ENCODE results near the gene CSNK1E.

CSNK1E gene

DNA sequence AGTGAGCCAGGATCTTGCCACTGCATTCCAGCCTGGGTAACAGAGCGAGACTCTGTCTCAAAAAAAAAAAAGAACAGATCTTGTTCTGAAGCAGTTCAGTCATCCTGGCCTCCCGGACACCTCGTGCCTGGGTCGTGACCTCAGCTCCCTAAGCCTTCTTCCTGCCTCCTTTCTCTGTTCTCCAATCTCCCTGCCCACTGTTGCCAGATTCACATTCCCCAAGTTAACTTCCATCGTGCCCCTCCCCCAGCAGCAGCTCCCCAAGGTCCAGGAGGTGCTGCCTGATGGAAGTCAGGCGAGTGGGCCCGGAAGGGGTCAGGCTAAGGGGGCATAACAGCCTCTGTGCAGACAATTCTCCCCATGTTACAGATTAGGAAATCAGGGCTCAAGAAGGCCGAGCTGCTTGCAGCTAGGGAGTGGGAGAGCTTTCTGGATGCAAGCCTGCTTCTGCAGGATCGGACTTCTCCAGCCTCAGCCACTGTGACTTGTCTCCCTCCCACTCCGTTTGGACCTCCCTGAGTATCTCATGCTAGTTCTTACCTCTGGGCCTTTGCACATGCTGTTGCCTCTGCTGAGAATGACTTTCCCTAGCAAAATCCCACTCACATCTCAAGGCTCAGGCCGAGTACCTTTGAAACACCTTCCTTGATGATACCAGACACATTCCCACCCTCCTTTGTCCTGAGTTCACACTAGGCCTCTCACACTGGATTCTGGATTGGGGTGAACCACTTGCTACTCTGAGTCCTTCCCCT lies 30.1 kb downstream of the CSNK1E start:
- Histone ChIP-seq H3K36me3 (ENCODE audit: control insufficient read depth, insufficient read depth, low read length) (peaks cover 3% of the 10 kb centered on the region), H3K4me3 (ENCODE audit: low read depth, low read length) (no peak overlapping the region), H3K9me3 (ENCODE audit: control insufficient read depth, insufficient read depth, low read length) (no peaks in the 10 kb centered on the region), H3K4me1 (ENCODE audit: control insufficient read depth, insufficient read depth, low read length) (no peaks in the 10 kb centered on the region), H3K9ac (ENCODE audit: low read depth, low read length) (peak overlapping the region; percentile 13), H3K27me3 (ENCODE audit: control insufficient read depth, insufficient read depth, low read length) (no peaks in the 10 kb centered on the region)

DNA sequence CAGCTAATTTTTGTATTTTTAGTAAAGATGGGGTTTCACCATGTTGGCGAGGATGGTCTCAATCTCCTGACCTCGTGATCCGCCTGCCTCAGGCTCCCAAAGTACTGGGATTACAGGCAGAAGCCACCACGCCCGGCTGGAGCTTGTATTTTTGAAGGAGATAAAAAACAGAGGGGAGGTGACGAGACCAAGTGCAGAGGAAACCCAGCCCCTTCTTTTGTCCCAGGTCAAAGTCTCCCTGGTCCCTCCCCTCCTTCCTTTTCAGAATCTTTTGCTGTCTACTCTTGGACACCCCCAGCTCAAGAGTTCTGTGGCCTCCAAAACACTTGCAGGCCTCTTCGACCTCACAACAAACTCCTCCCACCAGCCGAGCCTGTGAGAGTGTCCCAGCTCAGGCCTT lies 32.2 kb downstream of the CSNK1E start:
- no peaks in the 10 kb centered on the region for H3K4me1 ChIP-seq (ENCODE audit: control insufficient read depth, insufficient read depth, low read length)
- H3K4me3 ChIP-seq (ENCODE audit: low read depth, low read length), result no peak overlapping the region
- H3K27me3 ChIP-seq (ENCODE audit: control insufficient read depth, insufficient read depth, low read length), result no peaks in the 10 kb centered on the region
- H3K9me3 ChIP-seq (ENCODE audit: control insufficient read depth, insufficient read depth, low read length), result no peaks in the 10 kb centered on the region
- no peaks in the 10 kb centered on the region for H3K36me3 ChIP-seq (ENCODE audit: control insufficient read depth, insufficient read depth, low read length)
- no peak overlapping the region for H3K9ac ChIP-seq (ENCODE audit: low read depth, low read length)

DNA sequence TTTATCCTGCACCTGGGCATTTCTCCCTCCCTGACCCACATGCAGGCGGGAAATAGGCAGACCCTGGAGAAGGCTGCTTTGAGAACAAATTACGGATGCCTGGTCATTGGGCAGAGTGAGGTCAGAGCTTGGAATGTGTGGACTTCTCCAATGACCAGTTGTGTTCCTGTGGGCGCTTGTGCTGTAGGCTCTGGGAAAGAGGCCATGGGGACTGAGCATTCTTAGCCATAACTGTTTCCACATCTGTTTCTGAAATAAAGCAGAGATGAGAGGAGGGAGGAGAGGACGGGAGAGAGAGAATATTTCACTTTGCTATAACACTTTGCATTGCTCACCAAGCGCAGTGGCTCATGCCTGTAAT lies 33.2 kb downstream of the CSNK1E start:
- no peak overlapping the region for H3K4me3 ChIP-seq (ENCODE audit: low read depth, low read length)
- no peaks in the 10 kb centered on the region for H3K4me1 ChIP-seq (ENCODE audit: control insufficient read depth, insufficient read depth, low read length)
- H3K27me3 ChIP-seq (ENCODE audit: control insufficient read depth, insufficient read depth, low read length), result no peaks in the 10 kb centered on the region
- H3K9me3 ChIP-seq (ENCODE audit: control insufficient read depth, insufficient read depth, low read length), result no peaks in the 10 kb centered on the region
- H3K9ac ChIP-seq (ENCODE audit: low read depth, low read length), result no peak overlapping the region
- no peaks in the 10 kb centered on the region for H3K36me3 ChIP-seq (ENCODE audit: control insufficient read depth, insufficient read depth, low read length)

DNA sequence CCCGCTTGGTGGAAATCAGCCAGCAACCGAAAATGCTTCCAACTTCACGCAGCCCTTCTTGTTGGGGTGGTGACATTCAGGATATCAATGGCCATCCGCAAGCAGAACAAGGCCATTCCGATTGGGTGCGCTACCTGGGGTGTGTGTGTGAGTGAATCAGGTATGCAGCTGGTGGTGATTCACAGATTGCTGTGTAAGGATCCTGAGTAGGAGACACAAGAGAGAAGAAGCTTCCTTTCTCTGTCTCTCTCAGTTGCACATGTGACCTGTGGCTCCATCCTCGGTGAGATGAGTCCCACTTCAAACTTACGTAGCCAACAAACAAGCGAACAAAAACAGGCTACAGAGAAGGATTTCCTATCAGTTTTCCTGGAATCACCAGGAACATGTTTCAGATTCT lies 34.8 kb downstream of the CSNK1E start:
- Histone ChIP-seq H3K9me3 (ENCODE audit: control insufficient read depth, insufficient read depth, low read length) (no peaks in the 10 kb centered on the region), H3K4me3 (ENCODE audit: low read depth, low read length) (no peak overlapping the region), H3K36me3 (ENCODE audit: control insufficient read depth, insufficient read depth, low read length) (no peaks in the 10 kb centered on the region), H3K4me1 (ENCODE audit: control insufficient read depth, insufficient read depth, low read length) (no peaks in the 10 kb centered on the region), H3K27me3 (ENCODE audit: control insufficient read depth, insufficient read depth, low read length) (no peaks in the 10 kb centered on the region), H3K9ac (ENCODE audit: low read depth, low read length) (no peak overlapping the region)

DNA sequence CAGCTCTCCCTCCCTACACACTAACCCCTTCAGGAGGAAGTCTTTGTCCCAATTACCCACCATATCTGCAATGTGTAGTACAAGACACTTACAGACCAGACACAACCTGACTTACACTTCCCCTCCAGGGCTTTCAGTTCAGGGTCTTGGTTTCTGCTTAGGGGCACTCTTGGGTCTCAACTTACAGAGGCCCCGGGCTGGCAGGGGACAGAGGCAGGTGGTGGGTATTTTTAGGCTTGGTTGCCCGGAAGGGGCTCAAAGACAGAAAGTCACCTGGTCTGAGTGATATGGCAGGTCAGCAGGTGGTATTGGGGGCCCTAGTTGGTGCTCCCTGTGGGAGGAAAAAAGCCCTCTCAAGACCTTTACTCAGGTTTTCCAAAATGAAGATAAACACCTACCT lies 41.1 kb downstream of the CSNK1E start:
- no peak overlapping the region for H3K9ac ChIP-seq (ENCODE audit: low read depth, low read length)
- H3K4me1 ChIP-seq (ENCODE audit: control insufficient read depth, insufficient read depth, low read length), result peaks cover 6% of the 10 kb centered on the region
- no peak overlapping the region for H3K4me3 ChIP-seq (ENCODE audit: low read depth, low read length)
- peaks cover 7% of the 10 kb centered on the region for H3K27me3 ChIP-seq (ENCODE audit: control insufficient read depth, insufficient read depth, low read length)
- no peaks in the 10 kb centered on the region for H3K36me3 ChIP-seq (ENCODE audit: control insufficient read depth, insufficient read depth, low read length)
- H3K9me3 ChIP-seq (ENCODE audit: control insufficient read depth, insufficient read depth, low read length), result no peaks in the 10 kb centered on the region

DNA sequence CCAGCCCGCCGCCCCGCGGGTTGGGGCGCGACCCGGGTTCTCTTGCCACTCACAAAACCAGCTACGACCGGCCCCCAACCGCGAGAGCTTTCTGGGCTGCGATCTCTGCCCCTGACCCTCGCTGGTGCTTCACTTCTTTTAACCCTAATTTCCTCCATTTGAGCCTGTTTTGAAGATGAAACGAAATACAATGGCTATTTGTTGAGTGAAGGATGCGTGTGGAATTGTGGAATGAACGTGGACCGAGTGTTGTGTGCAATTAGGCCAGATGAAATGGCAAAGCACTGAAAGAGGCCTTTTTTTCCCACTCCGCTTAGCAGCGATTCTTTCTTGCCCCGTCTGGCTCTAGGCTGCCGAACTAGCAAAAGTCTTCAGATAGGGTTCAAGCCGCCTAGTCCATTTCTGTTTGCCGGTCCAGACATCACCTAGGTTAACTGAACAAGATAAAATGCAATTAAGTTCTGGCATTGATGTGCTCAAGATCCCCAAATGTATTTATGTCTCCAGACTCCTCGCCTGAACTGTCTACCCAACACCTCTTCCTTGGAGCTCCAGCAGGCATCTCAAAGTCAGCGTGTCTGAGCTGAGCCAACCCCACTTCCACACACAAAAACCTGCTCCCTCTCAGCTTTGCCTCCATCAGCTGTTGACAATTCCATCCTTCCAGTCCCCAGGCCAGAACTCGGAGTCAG lies 44.0 kb downstream of the CSNK1E start:
- peaks cover 7% of the 10 kb centered on the region for H3K27me3 ChIP-seq (ENCODE audit: control insufficient read depth, insufficient read depth, low read length)
- no peaks in the 10 kb centered on the region for H3K36me3 ChIP-seq (ENCODE audit: control insufficient read depth, insufficient read depth, low read length)
- H3K4me3 ChIP-seq (ENCODE audit: low read depth, low read length), result peak overlapping the region; percentile 52
- H3K9me3 ChIP-seq (ENCODE audit: control insufficient read depth, insufficient read depth, low read length), result no peaks in the 10 kb centered on the region
- peaks cover 8% of the 10 kb centered on the region for H3K4me1 ChIP-seq (ENCODE audit: control insufficient read depth, insufficient read depth, low read length)
- H3K9ac ChIP-seq (ENCODE audit: low read depth, low read length), result no peak overlapping the region

DNA sequence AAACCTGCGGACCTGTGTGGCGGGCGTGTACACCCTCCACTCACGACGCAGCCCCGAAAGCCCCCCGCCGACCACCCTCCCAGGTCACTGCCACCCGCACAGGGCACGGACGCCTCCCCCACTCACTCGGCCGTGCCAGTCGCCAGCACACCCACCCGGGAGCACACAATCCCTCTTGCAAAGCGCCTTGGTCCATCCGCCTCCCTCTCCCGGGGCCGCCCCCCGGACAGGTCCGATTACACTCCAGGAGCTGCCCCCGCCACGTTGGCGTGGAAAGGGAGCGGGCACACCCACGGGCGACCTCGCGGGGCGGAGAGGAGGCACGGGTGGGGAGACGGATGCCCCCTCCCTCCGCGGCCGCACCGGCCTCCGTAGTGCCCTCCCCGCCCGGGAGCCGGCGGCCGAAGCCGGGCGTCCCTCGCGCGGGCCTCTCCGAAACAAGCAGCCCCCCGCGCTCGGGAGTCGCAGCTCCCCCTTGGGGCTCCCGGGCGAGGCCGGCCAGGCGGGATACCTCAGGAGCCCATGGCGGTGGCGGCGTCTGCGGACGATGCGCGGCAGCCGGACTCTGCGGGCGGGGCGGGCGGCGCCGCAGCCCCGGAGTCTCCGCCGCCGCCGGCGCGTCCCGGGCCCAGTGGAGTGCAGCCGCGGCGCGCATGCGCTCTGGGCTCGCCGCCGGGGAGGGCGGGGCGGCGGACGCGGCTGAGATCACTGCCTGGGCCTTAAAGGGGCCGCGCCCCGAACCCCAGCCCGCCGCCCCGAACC lies 44.7 kb downstream of the CSNK1E start, which contains the start of gene TMEM184B:
TSS of gene TMEM184B (minus strand) at position 638 of the 762 bp plus-strand sequence. CDS start 25,049 bp downstream, outside the sequence.
- Histone ChIP-seq H3K4me1 (ENCODE audit: control insufficient read depth, insufficient read depth, low read length) (peaks cover 8% of the 10 kb centered on the region), H3K9ac (ENCODE audit: low read depth, low read length) (peak within 1 kb of the TSS; percentile 79), H3K9me3 (ENCODE audit: control insufficient read depth, insufficient read depth, low read length) (no peaks in the 10 kb centered on the region), H3K4me3 (ENCODE audit: low read depth, low read length) (peak within 1 kb of the TSS; percentile 95), H3K27me3 (ENCODE audit: control insufficient read depth, insufficient read depth, low read length) (peaks cover 7% of the 10 kb centered on the region), H3K36me3 (ENCODE audit: control insufficient read depth, insufficient read depth, low read length) (no peaks in the 10 kb centered on the region)

DNA sequence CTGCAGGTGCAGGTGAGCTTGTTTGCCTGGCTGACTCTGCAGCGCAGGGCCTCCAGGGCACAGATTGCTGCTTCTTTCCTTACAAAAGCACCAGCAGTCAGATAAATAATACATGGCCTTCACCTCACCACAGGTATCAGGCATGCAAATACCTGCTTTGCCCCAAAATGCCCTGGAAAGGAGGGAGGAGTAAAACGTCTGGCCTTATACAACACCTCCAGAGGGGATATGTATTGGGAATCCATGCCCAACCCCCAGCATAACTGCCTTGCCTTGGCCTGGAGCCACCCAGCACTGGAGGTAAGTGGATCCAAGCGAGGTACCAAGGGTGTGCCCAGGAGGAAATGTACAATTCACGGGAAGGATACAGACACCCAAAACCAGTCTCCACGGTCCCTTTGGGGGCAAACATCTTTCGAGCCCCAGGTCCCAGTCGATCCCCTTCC lies 45.3 kb downstream of the CSNK1E start:
- Histone ChIP-seq H3K36me3 (ENCODE audit: control insufficient read depth, insufficient read depth, low read length) (no peaks in the 10 kb centered on the region), H3K9ac (ENCODE audit: low read depth, low read length) (peak overlapping the region; percentile 79), H3K4me1 (ENCODE audit: control insufficient read depth, insufficient read depth, low read length) (peaks cover 8% of the 10 kb centered on the region), H3K9me3 (ENCODE audit: control insufficient read depth, insufficient read depth, low read length) (no peaks in the 10 kb centered on the region), H3K4me3 (ENCODE audit: low read depth, low read length) (peak overlapping the region; percentile 95), H3K27me3 (ENCODE audit: control insufficient read depth, insufficient read depth, low read length) (peaks cover 7% of the 10 kb centered on the region)

DNA sequence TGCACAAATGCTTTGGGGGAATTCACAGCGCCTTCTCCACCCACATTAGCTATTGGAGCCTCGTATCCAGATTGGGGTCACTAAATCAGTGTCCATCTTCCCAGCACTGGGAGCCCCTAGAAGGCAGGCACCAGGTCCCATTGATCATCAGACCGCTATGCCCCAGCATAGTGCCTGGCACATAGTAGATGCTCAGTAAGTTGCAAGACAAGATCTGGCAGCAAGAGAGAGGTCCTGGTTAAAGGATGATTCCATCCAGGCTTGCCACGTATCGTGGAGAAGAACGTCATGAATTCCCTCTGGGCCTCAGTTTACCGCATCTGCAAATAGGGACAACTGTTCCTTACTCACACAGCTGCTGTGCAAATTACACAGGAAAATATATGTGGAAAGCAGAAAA lies 46.1 kb downstream of the CSNK1E start:
- no peaks in the 10 kb centered on the region for H3K9me3 ChIP-seq (ENCODE audit: control insufficient read depth, insufficient read depth, low read length)
- peak overlapping the region; percentile 95 for H3K4me3 ChIP-seq (ENCODE audit: low read depth, low read length)
- H3K9ac ChIP-seq (ENCODE audit: low read depth, low read length), result no peak overlapping the region
- H3K4me1 ChIP-seq (ENCODE audit: control insufficient read depth, insufficient read depth, low read length), result peaks cover 8% of the 10 kb centered on the region
- H3K27me3 ChIP-seq (ENCODE audit: control insufficient read depth, insufficient read depth, low read length), result peaks cover 7% of the 10 kb centered on the region
- H3K36me3 ChIP-seq (ENCODE audit: control insufficient read depth, insufficient read depth, low read length), result no peaks in the 10 kb centered on the region

DNA sequence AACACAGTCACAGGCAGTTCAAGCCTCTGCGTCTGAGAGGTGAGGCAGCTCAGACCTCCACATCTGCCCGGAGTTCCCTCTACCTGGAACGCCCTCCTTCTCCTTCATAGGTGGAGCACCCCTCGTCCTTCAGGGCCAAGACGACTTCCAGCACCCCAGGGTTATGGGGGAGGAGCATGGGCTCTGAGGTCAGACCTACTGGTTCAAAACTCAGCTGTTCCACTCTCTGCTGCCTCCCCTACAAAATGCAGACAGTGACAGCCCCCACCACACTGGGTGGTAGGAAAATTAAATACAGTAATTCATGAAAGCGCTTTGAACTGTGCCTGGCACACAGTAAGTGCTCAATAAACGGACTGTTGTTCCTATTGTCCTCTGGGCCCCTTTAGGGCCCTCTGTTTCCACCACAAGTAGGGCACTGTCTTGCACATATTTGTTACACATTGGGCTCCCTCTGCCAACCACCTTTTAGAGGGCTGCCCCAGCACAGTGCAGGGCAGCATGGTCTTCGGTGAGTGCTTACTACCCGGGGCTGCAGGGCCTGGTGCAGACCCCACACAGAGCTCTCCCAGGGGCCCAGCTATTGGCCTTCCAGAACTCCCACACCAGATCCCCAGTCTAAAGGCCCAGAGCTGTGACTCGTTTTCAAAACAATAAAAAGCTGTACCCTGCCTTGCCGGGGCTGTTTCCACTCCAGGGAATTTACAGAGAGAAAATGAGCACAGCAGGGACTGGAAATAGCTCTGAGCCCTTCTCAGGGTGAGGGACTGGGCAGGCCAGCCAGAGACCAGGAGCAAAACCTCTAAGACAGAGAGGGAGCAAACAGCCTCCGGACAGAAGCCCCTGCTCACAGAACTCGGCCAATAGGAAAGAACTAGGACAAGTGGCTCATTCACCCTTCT lies 46.9 kb downstream of the CSNK1E start:
- no peaks in the 10 kb centered on the region for H3K9me3 ChIP-seq (ENCODE audit: control insufficient read depth, insufficient read depth, low read length)
- no peaks in the 10 kb centered on the region for H3K36me3 ChIP-seq (ENCODE audit: control insufficient read depth, insufficient read depth, low read length)
- H3K9ac ChIP-seq (ENCODE audit: low read depth, low read length), result no peak overlapping the region
- H3K4me1 ChIP-seq (ENCODE audit: control insufficient read depth, insufficient read depth, low read length), result peaks cover 8% of the 10 kb centered on the region
- no peak overlapping the region for H3K4me3 ChIP-seq (ENCODE audit: low read depth, low read length)
- H3K27me3 ChIP-seq (ENCODE audit: control insufficient read depth, insufficient read depth, low read length), result peaks cover 7% of the 10 kb centered on the region

DNA sequence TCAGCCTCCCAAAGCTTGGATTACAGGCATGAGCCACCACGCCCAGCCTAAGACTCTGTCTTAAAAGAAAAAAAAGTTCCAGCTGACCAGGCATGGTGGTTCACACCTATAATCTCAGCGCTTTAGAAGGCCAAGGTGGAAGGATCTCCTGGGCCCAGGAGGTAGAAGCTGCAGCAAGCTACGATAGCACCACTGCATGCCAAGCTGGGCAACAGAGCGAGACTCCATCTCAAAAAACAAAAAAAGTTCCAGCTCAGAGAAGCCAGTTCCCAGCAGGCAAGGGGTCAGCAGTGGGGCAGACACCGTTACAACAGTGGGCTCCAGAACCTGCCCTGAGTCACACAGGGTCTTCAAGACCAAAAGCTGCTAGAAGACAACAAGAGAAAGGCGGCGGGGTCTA lies 47.8 kb downstream of the CSNK1E start:
- Histone ChIP-seq H3K9ac (ENCODE audit: low read depth, low read length) (no peak overlapping the region), H3K27me3 (ENCODE audit: control insufficient read depth, insufficient read depth, low read length) (peaks cover 7% of the 10 kb centered on the region), H3K9me3 (ENCODE audit: control insufficient read depth, insufficient read depth, low read length) (no peaks in the 10 kb centered on the region), H3K4me3 (ENCODE audit: low read depth, low read length) (no peak overlapping the region), H3K36me3 (ENCODE audit: control insufficient read depth, insufficient read depth, low read length) (no peaks in the 10 kb centered on the region), H3K4me1 (ENCODE audit: control insufficient read depth, insufficient read depth, low read length) (peaks cover 8% of the 10 kb centered on the region)
